Measurements from ENCODE around the gene PHF2. TPM values are rescaled to one million over a fixed set of nuclear protein-coding genes. Genes with fewer than 3 reads are reported as not detected.

The PHF2 gene
- total and polyA plus RNA-seq, 9 of the 15 experiments (the other 6 are each of a cell fraction or from before 2014, with no cell fraction given), result 0.37 to 14.4 (median 8.1) TPM

GRCh38 chr9:93701494-93702218 lies 125.3 kb downstream of the PHF2 start:
- H2AFZ ChIP-seq (ENCODE audit: low read depth, low read length), result no peak overlapping the region
- H3K79me2 ChIP-seq (ENCODE audit: control insufficient read depth, insufficient read depth, low read length), result no peaks in the 10 kb centered on the region
- no peak overlapping the region for H3K9ac ChIP-seq (ENCODE audit: insufficient read depth in 1 of 2, low read depth in 2 of 2, low read length in 2 of 2)
- ChIA-PET CTCF (ENCODE audit: low intra/inter-chr PET ratio) (no interaction called here), POLR2A (no interaction called here)
- WGBS (ENCODE audit: insufficient coverage, low coverage, missing lambda C conversion rate), result 19% methylated on average over 14 of the region's 16 CpGs
- H3K27me3 ChIP-seq (ENCODE audit: control insufficient read depth in 2 of 2, insufficient read depth in 2 of 2, low read length in 2 of 2), result peaks cover 4 to 31% of the 10 kb centered on the region in 2 experiments; a peak in 3 of 5 replicates
- no peaks in the 10 kb centered on the region for H4K20me1 ChIP-seq (replicated peaks; ENCODE audit: control insufficient read depth, insufficient read depth, low read length)
- H3K27ac ChIP-seq (ENCODE audit: extremely low read depth, low read depth, low read length), result no peak overlapping the region
- no TSS peak for BruUV-seq (replicated peaks)
- no peak for FAIRE-seq
- H3K4me3 ChIP-seq, result no peak overlapping the region
- no peaks in the 10 kb centered on the region for H3K36me3 ChIP-seq (ENCODE audit: control insufficient read depth, insufficient read depth, low read length)
- intact Hi-C loops (cut with micrococcal nuclease), result no loop called here
- no peak overlapping the region for H3K4me2 ChIP-seq (ENCODE audit: insufficient read depth, low read length)
- ATAC-seq, result no peak
- no peaks in the 10 kb centered on the region for H3K9me3 ChIP-seq (replicated peaks; ENCODE audit: control insufficient read depth, insufficient read depth, low read depth, low read length)
- in situ Hi-C loops (cut with MboI), result no loop called here
- peaks cover 0 to 6% of the 10 kb centered on the region in 2 experiments; a peak in 1 of 5 replicates for H3K4me1 ChIP-seq (replicated peaks in 1 of 2; ENCODE audit: control insufficient read depth in 2 of 2, insufficient read depth in 2 of 2, low read length in 2 of 2)
- no peaks in the 10 kb centered on the region for H3K9me1 ChIP-seq (ENCODE audit: control insufficient read depth, insufficient read depth, low read length)
- no peak for DNase-seq (ENCODE audit: extremely low read depth in 1 of 4, low spot score in 3 of 4)
- no peak for TF ChIP-seq ZNF778 (CRISPR knock-in tag; IDR thresholded peaks at IDR 0.05)

- no peaks in the 10 kb centered on the region for H4K20me1 ChIP-seq (replicated peaks; ENCODE audit: control insufficient read depth, insufficient read depth, low read length)
- CTCF ChIA-PET (ENCODE audit: low intra/inter-chr PET ratio), result no interaction called here
- no peak overlapping the region for H3K4me3 ChIP-seq
- no peak overlapping the region for H3K4me2 ChIP-seq (ENCODE audit: insufficient read depth, low read length)
- H2AFZ ChIP-seq (ENCODE audit: low read depth, low read length), result no peak overlapping the region
- no peaks in the 10 kb centered on the region for H3K9me3 ChIP-seq (replicated peaks; ENCODE audit: control insufficient read depth, insufficient read depth, low read depth, low read length)
- H3K4me1 ChIP-seq (replicated peaks in 1 of 2; ENCODE audit: control insufficient read depth in 2 of 2, insufficient read depth in 2 of 2, low read length in 2 of 2), result peaks cover 0 to 6% of the 10 kb centered on the region in 2 experiments; a peak in 1 of 5 replicates
- 5% methylated on average over 7 of the region's 7 CpGs for WGBS (ENCODE audit: insufficient coverage, low coverage, missing lambda C conversion rate)
- ATAC-seq (peak; percentile 74), DNase-seq (ENCODE audit: extremely low read depth in 1 of 4, low spot score in 3 of 4) (peak in 1 of 4 experiments; percentile 17), FAIRE-seq (no peak)
- no peaks in the 10 kb centered on the region for H3K9me1 ChIP-seq (ENCODE audit: control insufficient read depth, insufficient read depth, low read length)
- intact Hi-C loops (cut with micrococcal nuclease), result no loop called here
- no TSS peak for BruUV-seq (replicated peaks)
- H3K27ac ChIP-seq (ENCODE audit: extremely low read depth, low read depth, low read length), result no peak overlapping the region
- no peaks in the 10 kb centered on the region for H3K79me2 ChIP-seq (ENCODE audit: control insufficient read depth, insufficient read depth, low read length)
- in situ Hi-C loops (cut with MboI), result no loop called here
- H3K27me3 ChIP-seq (ENCODE audit: control insufficient read depth in 2 of 2, insufficient read depth in 2 of 2, low read length in 2 of 2), result peaks cover 4 to 28% of the 10 kb centered on the region in 2 experiments; a peak in 3 of 5 replicates
- no peak overlapping the region for H3K9ac ChIP-seq (ENCODE audit: insufficient read depth in 1 of 2, low read depth in 2 of 2, low read length in 2 of 2)
- H3K36me3 ChIP-seq (ENCODE audit: control insufficient read depth, insufficient read depth, low read length), result no peaks in the 10 kb centered on the region
- POLR2A ChIA-PET, result no interaction called here
- TF ChIP-seq U2AF2 (optimal IDR thresholded peaks at IDR 0.05; ENCODE audit: low read depth, low read length), result no peak
- TF ChIP-seq ZNF785 (CRISPR knock-in tag; IDR thresholded peaks at IDR 0.05), result no peak
- no peak for TF ChIP-seq L3MBTL2 (IDR thresholded peaks at IDR 0.05)
- no peak for TF ChIP-seq HDAC8 (tag; IDR thresholded peaks at IDR 0.05)
- TF ChIP-seq CTCF (IDR thresholded peaks at IDR 0.05 in 2 of 3, conservative IDR thresholded peaks at IDR 0.05 in 1 of 3; ENCODE audit: insufficient read depth in 2 of 3, low read depth in 1 of 3, low read length in 3 of 3), result peak in 2 of 3 experiments; percentile 29 to 39; a peak in 3 of 6 replicates
- TF ChIP-seq TAF15 (IDR thresholded peaks at IDR 0.05; ENCODE audit: low read depth, low read length), result no peak
- no peak for TF ChIP-seq XRCC5 (IDR thresholded peaks at IDR 0.05; ENCODE audit: low read depth, low read length)
- TF ChIP-seq ZFP36 (IDR thresholded peaks at IDR 0.05; ENCODE audit: low read depth, low read length, partially characterized antibody), result no peak
- peak; percentile 49 for TF ChIP-seq CTCFL (IDR thresholded peaks at IDR 0.05; ENCODE audit: borderline replicate concordance, insufficient read depth, low read depth, low read length, poor library complexity, severe bottlenecking)
- no peak for TF ChIP-seq RB1 (IDR thresholded peaks at IDR 0.05; ENCODE audit: low read depth)
Observed at GRCh38 chr9:93702261-93702660, 125.9 kb downstream of the PHF2 start.
